ENCODE measurements around the gene ATF7. TPM values are rescaled to one million over a fixed set of nuclear protein-coding genes. Genes with fewer than 3 reads are reported as not detected.
A peak's percentile ranks its signal among the peaks of the same experiment; 100 is the strongest.

ATF7 gene
- total RNA-seq, 4 donors from 2014 or later: 26.7 to 54.9 (median 33.3) TPM

- Histone ChIP-seq H3K27ac (peak overlapping the region in 2 of 4 donors; percentile 28 to 35), H3K4me1 (peaks cover 4 to 83% (median 18%) of the 10 kb centered on the region in 3 donors), H3K27me3 (no peaks in the 10 kb centered on the region), H3K36me3 (no peaks in the 10 kb centered on the region), H3K9me3 (no peaks in the 10 kb centered on the region), H3K4me3 (no peak overlapping the region)
- 93 to 100% methylated on average over 1 to 2 of the region's 2 CpGs for WGBS, 2 donors (ENCODE audit: low coverage in 1 of 2)
- ATAC-seq: no peak
- TF ChIP-seq CTCF (IDR thresholded peaks at IDR 0.05) (no peak), EP300 (IDR thresholded peaks at IDR 0.05) (no peak), POLR2AphosphoS5 (IDR thresholded peaks at IDR 0.05) (no peak), POLR2A (IDR thresholded peaks at IDR 0.05) (no peak)
Measured at GRCh38 chr12:53560912-53561589, 65.1 kb downstream of the ATF7 start.

- Histone ChIP-seq H3K36me3 (no peaks in the 10 kb centered on the region), H3K9me3 (no peaks in the 10 kb centered on the region), H3K4me1 (peaks cover 4 to 77% (median 18%) of the 10 kb centered on the region in 3 donors), H3K27ac (peak overlapping the region in 3 of 4 donors; percentile 28 to 44 (median 35)), H3K4me3 (no peak overlapping the region), H3K27me3 (no peaks in the 10 kb centered on the region)
- 17 to 30% methylated on average over 6 of the region's 6 CpGs for WGBS, 2 donors (ENCODE audit: low coverage in 1 of 2)
- TF ChIP-seq EP300 (IDR thresholded peaks at IDR 0.05) (no peak), POLR2A (IDR thresholded peaks at IDR 0.05) (no peak), CTCF (IDR thresholded peaks at IDR 0.05) (no peak)
- ATAC-seq: peak; percentile 21
Measured at GRCh38 chr12:53560351-53560750, 65.8 kb downstream of the ATF7 start.

- no peaks in the 10 kb centered on the region for H3K36me3 ChIP-seq
- peaks cover 4 to 60% (median 9%) of the 10 kb centered on the region in 3 donors for H3K4me1 ChIP-seq
- H3K4me3 ChIP-seq: no peak overlapping the region
- no peak for ATAC-seq
- no peak for TF ChIP-seq POLR2A (IDR thresholded peaks at IDR 0.05)
- TF ChIP-seq POLR2AphosphoS5 (IDR thresholded peaks at IDR 0.05): no peak
- TF ChIP-seq EP300 (IDR thresholded peaks at IDR 0.05): no peak
- TF ChIP-seq CTCF (IDR thresholded peaks at IDR 0.05): no peak
- no peak overlapping the region for H3K27ac ChIP-seq
- no peaks in the 10 kb centered on the region for H3K9me3 ChIP-seq
- WGBS, 2 donors (ENCODE audit: low coverage in 1 of 2): 71 to 100% methylated on average over 1 of the region's 1 CpG
- no peaks in the 10 kb centered on the region for H3K27me3 ChIP-seq
Measured at GRCh38 chr12:53558631-53559030, 67.6 kb downstream of the ATF7 start.

- WGBS, 2 donors (ENCODE audit: low coverage in 1 of 2): 78 to 83% methylated on average over 7 to 13 of the region's 14 CpGs
- Histone ChIP-seq H3K27ac (peak overlapping the region in 1 of 4 donors; percentile 28), H3K36me3 (peaks cover 0 to 52% of the 10 kb centered on the region in 2 donors), H3K4me3 (no peak overlapping the region), H3K4me1 (peaks cover 0 to 19% (median 0%) of the 10 kb centered on the region in 3 donors), H3K27me3 (no peaks in the 10 kb centered on the region), H3K9me3 (no peaks in the 10 kb centered on the region)
- TF ChIP-seq EP300 (IDR thresholded peaks at IDR 0.05) (no peak), CTCF (IDR thresholded peaks at IDR 0.05) (no peak), POLR2A (IDR thresholded peaks at IDR 0.05) (no peak), POLR2AphosphoS5 (IDR thresholded peaks at IDR 0.05) (no peak)
- no peak for ATAC-seq
Measured at GRCh38 chr12:53552361-53553327, 73.5 kb downstream of the ATF7 start.
